NT2/D1 (cell line): ENCODE results near the gene JAK3.

Experiments used
- SUZ12 ChIP-seq: IDR thresholded peaks from 2 replicates; pipeline ENCODE4 v1.6.1; 2011; ENCODE audit not compliant: insufficient read length, insufficient read depth; ENCODE audit errors: extremely low read depth
- YY1 ChIP-seq: IDR thresholded peaks from 2 replicates; pipeline ENCODE4 v1.6.1; 2011; ENCODE audit not compliant: insufficient read length, insufficient read depth
- ZNF274 ChIP-seq: IDR thresholded peaks from 2 replicates; pipeline ENCODE4 v1.6.1; 2011; ENCODE audit warnings: mild to moderate bottlenecking, low read depth, low read length

DNA sequence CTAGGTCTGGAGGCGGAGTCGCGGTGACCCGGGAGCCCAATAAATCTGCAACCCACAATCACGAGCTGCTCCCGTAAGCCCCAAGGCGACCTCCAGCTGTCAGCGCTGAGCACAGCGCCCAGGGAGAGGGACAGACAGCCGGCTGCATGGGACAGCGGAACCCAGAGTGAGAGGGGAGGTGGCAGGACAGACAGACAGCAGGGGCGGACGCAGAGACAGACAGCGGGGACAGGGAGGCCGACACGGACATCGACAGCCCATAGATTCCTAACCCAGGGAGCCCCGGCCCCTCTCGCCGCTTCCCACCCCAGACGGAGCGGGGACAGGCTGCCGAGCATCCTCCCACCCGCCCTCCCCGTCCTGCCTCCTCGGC is 24.1 kb upstream of the JAK3 start, which contains the start of gene SLC5A5:
- no peak for TF ChIP-seq ZNF274
- TF ChIP-seq YY1, result no peak
- no peak for TF ChIP-seq SUZ12
